GM19467 (cell line): ENCODE measurements around the gene MRPL23.

Source experiments
- ATAC-seq: cut with Tn5 transposase; IDR thresholded peaks from one replicate; pipeline ENCODE4 v1.9.1; 2021; ENCODE audit warnings: mild to moderate bottlenecking, moderate library complexity; ENCODE audit not compliant: unreplicated experiment

MRPL23 gene

GRCh38 chr11:1952806-1953482 is 5.8 kb downstream of the MRPL23 start:
- no peak for ATAC-seq

- ATAC-seq, result no peak
Observed at GRCh38 chr11:1953489-1954266, 6.5 kb downstream of the MRPL23 start.

GRCh38 chr11:1958367-1958766 is 11.2 kb downstream of the MRPL23 start:
- no peak for ATAC-seq

- ATAC-seq, result no peak
Observed at GRCh38 chr11:1959786-1960185, 12.7 kb downstream of the MRPL23 start.

GRCh38 chr11:1963864-1964263 is 16.7 kb downstream of the MRPL23 start:
- no peak for ATAC-seq

- no peak for ATAC-seq
Observed at GRCh38 chr11:1964348-1964747, 17.2 kb downstream of the MRPL23 start.

- ATAC-seq, result no peak
Observed at GRCh38 chr11:1964955-1965354, 17.8 kb downstream of the MRPL23 start.

GRCh38 chr11:1966531-1966930 is 19.4 kb downstream of the MRPL23 start:
- no peak for ATAC-seq

- ATAC-seq, result no peak
Observed at GRCh38 chr11:1967641-1968225, 20.6 kb downstream of the MRPL23 start.

GRCh38 chr11:1968454-1969002 is 21.4 kb downstream of the MRPL23 start:
- ATAC-seq, result no peak

- no peak for ATAC-seq
Observed at GRCh38 chr11:1969035-1969434, 21.9 kb downstream of the MRPL23 start.

- no peak for ATAC-seq
Observed at GRCh38 chr11:1969776-1970175, 22.6 kb downstream of the MRPL23 start.

GRCh38 chr11:1970956-1971355 is 23.8 kb downstream of the MRPL23 start:
- no peak for ATAC-seq

GRCh38 chr11:1975185-1975584 is 28.1 kb downstream of the MRPL23 start:
- ATAC-seq, result no peak

- no peak for ATAC-seq
Observed at GRCh38 chr11:1978720-1979473, 31.8 kb downstream of the MRPL23 start.

- no peak for ATAC-seq
Observed at GRCh38 chr11:1979607-1980006, 32.5 kb downstream of the MRPL23 start.

GRCh38 chr11:1982873-1983600 is 35.9 kb downstream of the MRPL23 start:
- ATAC-seq, result no peak

GRCh38 chr11:1983601-1983961 is 36.4 kb downstream of the MRPL23 start:
- no peak for ATAC-seq

- no peak for ATAC-seq
Observed at GRCh38 chr11:1987024-1987423, 39.9 kb downstream of the MRPL23 start.

- ATAC-seq, result no peak
Observed at GRCh38 chr11:1988174-1988573, 41.0 kb downstream of the MRPL23 start.
